ENCODE data around the gene DZANK1. TPM values are rescaled to one million over a fixed set of nuclear protein-coding genes. Genes with fewer than 3 reads are reported as not detected.
A peak's percentile ranks its signal among the peaks of the same experiment; 100 is the strongest.

DZANK1 gene
- total RNA-seq, 1 donor from 2014 or later, result 8.3 TPM

DNA sequence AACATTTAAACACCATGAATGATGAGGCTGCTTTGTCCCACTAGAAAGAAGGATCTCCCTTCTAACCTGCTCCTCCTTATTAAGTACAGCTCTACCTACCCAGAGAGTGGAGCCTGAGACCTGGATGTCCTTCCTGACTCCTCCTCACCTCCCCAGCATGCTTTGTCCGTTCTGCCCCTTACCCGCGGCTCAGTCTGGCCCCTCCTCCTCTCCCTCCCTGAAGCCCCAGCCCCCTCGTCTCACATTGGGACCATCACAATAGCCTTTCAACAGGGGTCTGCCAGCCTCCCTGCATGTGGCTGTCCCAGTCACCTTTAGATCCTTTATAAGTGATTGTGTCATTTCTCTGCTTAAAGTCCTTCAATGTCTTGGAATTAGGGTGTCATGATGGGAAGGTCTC, 72.5 kb downstream of the DZANK1 start:
- no peaks in the 10 kb centered on the region for H3K9me3 Mint-ChIP-seq
- Histone ChIP-seq H3F3A (ENCODE audit: low read depth) (no peaks in the 10 kb centered on the region), H3K27me3 (no peaks in the 10 kb centered on the region), H2AFZ (replicated peaks) (peak overlapping the region; percentile 36), H3K79me2 (ENCODE audit: low read depth) (no peaks in the 10 kb centered on the region), H4K20me1 (ENCODE audit: low read depth) (no peaks in the 10 kb centered on the region), H3K4me2 (peak overlapping the region; percentile 50), H3K36me3 (no peaks in the 10 kb centered on the region), H3K9me3 (ENCODE audit: low read depth) (no peaks in the 10 kb centered on the region), H3K4me1 (peaks cover 16% of the 10 kb centered on the region), H3K9ac (no peak overlapping the region), H3K4me3 (no peak overlapping the region), H3K27ac (no peak overlapping the region)
- H3K36me3 Mint-ChIP-seq, result peaks cover 5% of the 10 kb centered on the region
- peaks cover 9% of the 10 kb centered on the region for H3K4me1 Mint-ChIP-seq
- TF ChIP-seq, protein P1, sequence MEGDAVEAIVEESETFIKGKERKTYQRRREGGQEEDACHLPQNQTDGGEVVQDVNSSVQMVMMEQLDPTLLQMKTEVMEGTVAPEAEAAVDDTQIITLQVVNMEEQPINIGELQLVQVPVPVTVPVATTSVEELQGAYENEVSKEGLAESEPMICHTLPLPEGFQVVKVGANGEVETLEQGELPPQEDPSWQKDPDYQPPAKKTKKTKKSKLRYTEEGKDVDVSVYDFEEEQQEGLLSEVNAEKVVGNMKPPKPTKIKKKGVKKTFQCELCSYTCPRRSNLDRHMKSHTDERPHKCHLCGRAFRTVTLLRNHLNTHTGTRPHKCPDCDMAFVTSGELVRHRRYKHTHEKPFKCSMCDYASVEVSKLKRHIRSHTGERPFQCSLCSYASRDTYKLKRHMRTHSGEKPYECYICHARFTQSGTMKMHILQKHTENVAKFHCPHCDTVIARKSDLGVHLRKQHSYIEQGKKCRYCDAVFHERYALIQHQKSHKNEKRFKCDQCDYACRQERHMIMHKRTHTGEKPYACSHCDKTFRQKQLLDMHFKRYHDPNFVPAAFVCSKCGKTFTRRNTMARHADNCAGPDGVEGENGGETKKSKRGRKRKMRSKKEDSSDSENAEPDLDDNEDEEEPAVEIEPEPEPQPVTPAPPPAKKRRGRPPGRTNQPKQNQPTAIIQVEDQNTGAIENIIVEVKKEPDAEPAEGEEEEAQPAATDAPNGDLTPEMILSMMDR (IDR thresholded peaks at IDR 0.05), result no peak
- no peak for TF ChIP-seq EZH2phosphoT487 (IDR thresholded peaks at IDR 0.05)
- H3K27ac Mint-ChIP-seq, result no peak overlapping the region
- DNase-seq (ENCODE audit: low spot score), result peak; percentile 52
- no peaks in the 10 kb centered on the region for H3K27me3 Mint-ChIP-seq (ENCODE audit: insufficient read depth, low read depth)
- H3K4me3 Mint-ChIP-seq, result peak overlapping the region; percentile 41

- Mint-ChIP-seq H3K9me3 (no peaks in the 10 kb centered on the region), H3K4me1 (peaks cover 9% of the 10 kb centered on the region), H3K27ac (no peak overlapping the region), H3K4me3 (no peak overlapping the region), H3K36me3 (peaks cover 6% of the 10 kb centered on the region), H3K27me3 (ENCODE audit: insufficient read depth, low read depth) (no peaks in the 10 kb centered on the region)
- H3K4me2 ChIP-seq, result no peak overlapping the region
- peaks cover 16% of the 10 kb centered on the region for H3K4me1 ChIP-seq
- no peaks in the 10 kb centered on the region for H3K79me2 ChIP-seq (ENCODE audit: low read depth)
- no peaks in the 10 kb centered on the region for H3K27me3 ChIP-seq
- H3K4me3 ChIP-seq, result no peak overlapping the region
- H3K9me3 ChIP-seq (ENCODE audit: low read depth), result no peaks in the 10 kb centered on the region
- no peak overlapping the region for H2AFZ ChIP-seq (replicated peaks)
- H3K27ac ChIP-seq, result no peak overlapping the region
- no peaks in the 10 kb centered on the region for H4K20me1 ChIP-seq (ENCODE audit: low read depth)
- DNase-seq (ENCODE audit: low spot score), result no peak
- H3K36me3 ChIP-seq, result no peaks in the 10 kb centered on the region
- no peak for TF ChIP-seq EZH2 (IDR thresholded peaks at IDR 0.05)
- TF ChIP-seq EZH2phosphoT487 (IDR thresholded peaks at IDR 0.05), result no peak
- TF ChIP-seq, protein P1 (IDR thresholded peaks at IDR 0.05), result no peak
- H3F3A ChIP-seq (ENCODE audit: low read depth), result no peaks in the 10 kb centered on the region
- no peak overlapping the region for H3K9ac ChIP-seq
Observed at GRCh38 chr20:18391686-18392085, 75.1 kb downstream of the DZANK1 start.

DNA sequence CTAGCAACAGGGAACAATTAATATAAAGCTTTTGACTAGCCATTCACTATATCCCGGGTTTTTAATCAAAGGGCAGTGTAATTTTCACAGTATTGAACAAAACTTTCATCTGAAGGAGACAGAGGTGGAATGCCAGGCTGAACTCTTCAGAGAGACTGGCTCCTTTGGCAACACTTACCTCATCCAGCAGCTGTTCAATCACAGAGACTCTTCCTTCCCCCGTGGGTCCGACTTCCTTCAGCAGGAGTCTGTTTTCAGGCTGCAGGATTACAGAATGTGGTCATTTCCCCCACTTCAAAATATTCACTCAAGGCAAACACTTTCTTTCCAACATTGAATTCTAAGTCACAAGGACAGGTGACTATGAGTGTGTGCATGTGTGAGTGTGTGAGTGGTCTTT, 76.6 kb downstream of the DZANK1 start:
- no peak for DNase-seq (ENCODE audit: low spot score)
- Mint-ChIP-seq H3K4me1 (peaks cover 9% of the 10 kb centered on the region), H3K36me3 (peaks cover 6% of the 10 kb centered on the region), H3K27ac (no peak overlapping the region), H3K4me3 (no peak overlapping the region), H3K9me3 (no peaks in the 10 kb centered on the region), H3K27me3 (ENCODE audit: insufficient read depth, low read depth) (no peaks in the 10 kb centered on the region)
- Histone ChIP-seq H3K4me1 (peaks cover 14% of the 10 kb centered on the region), H2AFZ (replicated peaks) (no peak overlapping the region), H3K4me3 (no peak overlapping the region), H3K9me3 (ENCODE audit: low read depth) (no peaks in the 10 kb centered on the region), H3K79me2 (ENCODE audit: low read depth) (no peaks in the 10 kb centered on the region), H3K27ac (no peak overlapping the region), H4K20me1 (ENCODE audit: low read depth) (no peaks in the 10 kb centered on the region), H3F3A (ENCODE audit: low read depth) (no peaks in the 10 kb centered on the region), H3K36me3 (no peaks in the 10 kb centered on the region), H3K4me2 (no peak overlapping the region), H3K9ac (no peak overlapping the region), H3K27me3 (no peaks in the 10 kb centered on the region)
- TF ChIP-seq, protein P1 (IDR thresholded peaks at IDR 0.05), result no peak
- no peak for TF ChIP-seq EZH2phosphoT487 (IDR thresholded peaks at IDR 0.05)
- TF ChIP-seq EZH2 (IDR thresholded peaks at IDR 0.05), result no peak
